Measurements from ENCODE around the gene HID1.

HID1 gene

GRCh38 chr17:74922172-74922571, 50.4 kb downstream of the HID1 start:
- peaks cover 97% of the 10 kb centered on the region for H3K27me3 ChIP-seq (replicated peaks; ENCODE audit: insufficient read depth, low read length)

GRCh38 chr17:74921769-74922168, 50.8 kb downstream of the HID1 start:
- H2AFZ ChIP-seq (ENCODE audit: low read length) = no peak overlapping the region
- H3K4me3 ChIP-seq (ENCODE audit: low read length) = no peak overlapping the region
- H3K79me2 ChIP-seq (ENCODE audit: low read length) = no peaks in the 10 kb centered on the region
- no peaks in the 10 kb centered on the region for H3K9me3 ChIP-seq (replicated peaks; ENCODE audit: insufficient read depth, low read length)
- no peaks in the 10 kb centered on the region; the same call in 1 of the 2 replicates for H4K20me1 ChIP-seq (ENCODE audit: insufficient read depth, low read length)
- H3K27ac ChIP-seq (ENCODE audit: low read length) = no peak overlapping the region
- no peaks in the 10 kb centered on the region for H3K36me3 ChIP-seq (replicated peaks; ENCODE audit: insufficient read depth, low read length)
- DNase-seq = no peak
- TF ChIP-seq EZH2phosphoT487 (IDR thresholded peaks at IDR 0.05; ENCODE audit: low read length) (no peak), EZH2 (optimal IDR thresholded peaks at IDR 0.05; ENCODE audit: low read depth, low read length) (no peak), CTCF (IDR thresholded peaks at IDR 0.05; ENCODE audit: low read length) (no peak)
- H3F3A ChIP-seq (ENCODE audit: insufficient read depth, low read length) = no peaks in the 10 kb centered on the region
- H3K4me2 ChIP-seq (ENCODE audit: low read depth, low read length) = no peak overlapping the region
- H3K4me1 ChIP-seq (ENCODE audit: low read length) = no peaks in the 10 kb centered on the region
- peaks cover 97% of the 10 kb centered on the region for H3K27me3 ChIP-seq (replicated peaks; ENCODE audit: insufficient read depth, low read length)
- no peaks in the 10 kb centered on the region for H3K9me2 ChIP-seq (replicated peaks; ENCODE audit: insufficient read depth, low read length)
- no peak overlapping the region for H3K9ac ChIP-seq (ENCODE audit: low read length)

More at GRCh38 chr17:74922172-74922571, 50.4 kb downstream of the HID1 start:
- H3K9ac ChIP-seq (ENCODE audit: low read length) = no peak overlapping the region
- no peaks in the 10 kb centered on the region for H3K9me3 ChIP-seq (replicated peaks; ENCODE audit: insufficient read depth, low read length)
- no peaks in the 10 kb centered on the region for H3F3A ChIP-seq (ENCODE audit: insufficient read depth, low read length)
- no peaks in the 10 kb centered on the region for H3K9me2 ChIP-seq (replicated peaks; ENCODE audit: insufficient read depth, low read length)
- TF ChIP-seq EZH2phosphoT487 (IDR thresholded peaks at IDR 0.05; ENCODE audit: low read length) (no peak), CTCF (IDR thresholded peaks at IDR 0.05; ENCODE audit: low read length) (no peak), EZH2 (optimal IDR thresholded peaks at IDR 0.05; ENCODE audit: low read depth, low read length) (no peak)
- no peaks in the 10 kb centered on the region; the same call in 1 of the 2 replicates for H4K20me1 ChIP-seq (ENCODE audit: insufficient read depth, low read length)
- no peaks in the 10 kb centered on the region for H3K79me2 ChIP-seq (ENCODE audit: low read length)
- H3K4me1 ChIP-seq (ENCODE audit: low read length) = no peaks in the 10 kb centered on the region
- no peak overlapping the region for H3K4me3 ChIP-seq (ENCODE audit: low read length)
- DNase-seq = no peak
- no peaks in the 10 kb centered on the region for H3K36me3 ChIP-seq (replicated peaks; ENCODE audit: insufficient read depth, low read length)
- no peak overlapping the region for H2AFZ ChIP-seq (ENCODE audit: low read length)
- no peak overlapping the region for H3K27ac ChIP-seq (ENCODE audit: low read length)
- H3K4me2 ChIP-seq (ENCODE audit: low read depth, low read length) = no peak overlapping the region

GRCh38 chr17:74921026-74921681, 51.4 kb downstream of the HID1 start:
- Histone ChIP-seq H3F3A (ENCODE audit: insufficient read depth, low read length) (no peaks in the 10 kb centered on the region), H2AFZ (ENCODE audit: low read length) (no peak overlapping the region), H3K9me3 (replicated peaks; ENCODE audit: insufficient read depth, low read length) (no peaks in the 10 kb centered on the region), H4K20me1 (ENCODE audit: insufficient read depth, low read length) (no peaks in the 10 kb centered on the region; the same call in 1 of the 2 replicates), H3K9ac (ENCODE audit: low read length) (no peak overlapping the region), H3K4me3 (ENCODE audit: low read length) (no peak overlapping the region), H3K9me2 (replicated peaks; ENCODE audit: insufficient read depth, low read length) (no peaks in the 10 kb centered on the region), H3K4me2 (ENCODE audit: low read depth, low read length) (no peak overlapping the region), H3K79me2 (ENCODE audit: low read length) (no peaks in the 10 kb centered on the region), H3K4me1 (ENCODE audit: low read length) (no peaks in the 10 kb centered on the region), H3K27me3 (replicated peaks; ENCODE audit: insufficient read depth, low read length) (peaks cover 97% of the 10 kb centered on the region), H3K36me3 (replicated peaks; ENCODE audit: insufficient read depth, low read length) (no peaks in the 10 kb centered on the region), H3K27ac (ENCODE audit: low read length) (no peak overlapping the region)
- TF ChIP-seq CTCF (IDR thresholded peaks at IDR 0.05; ENCODE audit: low read length) (no peak), EZH2phosphoT487 (IDR thresholded peaks at IDR 0.05; ENCODE audit: low read length) (no peak), EZH2 (optimal IDR thresholded peaks at IDR 0.05; ENCODE audit: low read depth, low read length) (no peak)
- DNase-seq = no peak
